Stimulated activated CD8-positive, alpha-beta memory T cell treated with anti-CD3 and anti-CD28 coated beads, Interleukin-7, amount 100 ng/mL, for 1 hour (primary cell): ENCODE measurements around the gene ATXN1.

Experiments
- DNase-seq, 2 donors: peaks; one replicate each; pipeline ENCODE4 v3.0.0-alpha.2; 2020; ENCODE audit warnings: low read depth in 2 of 2

ATXN1 gene

DNA sequence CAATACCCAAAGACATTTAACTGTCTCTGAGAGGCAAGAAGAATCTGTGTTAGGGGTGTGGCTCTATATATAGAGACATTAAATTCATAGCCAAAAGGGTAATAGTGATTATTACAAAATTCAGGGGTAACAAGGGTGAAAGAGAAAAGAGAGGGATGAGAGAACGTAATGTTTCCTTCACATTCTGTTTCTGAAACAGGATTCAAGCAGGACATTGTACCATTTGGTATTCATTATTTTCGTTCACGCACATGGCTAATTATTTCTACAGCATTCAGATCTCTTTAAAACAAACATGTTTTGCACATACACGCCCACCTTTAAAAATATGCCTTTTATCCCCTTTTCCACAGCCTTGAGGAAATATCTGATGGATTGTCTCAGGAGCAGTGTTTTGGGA is 400.1 kb downstream of the ATXN1 start:
- no peak for DNase-seq

GRCh38 chr6:16360365-16360764 is 400.9 kb downstream of the ATXN1 start:
- DNase-seq = no peak

DNA sequence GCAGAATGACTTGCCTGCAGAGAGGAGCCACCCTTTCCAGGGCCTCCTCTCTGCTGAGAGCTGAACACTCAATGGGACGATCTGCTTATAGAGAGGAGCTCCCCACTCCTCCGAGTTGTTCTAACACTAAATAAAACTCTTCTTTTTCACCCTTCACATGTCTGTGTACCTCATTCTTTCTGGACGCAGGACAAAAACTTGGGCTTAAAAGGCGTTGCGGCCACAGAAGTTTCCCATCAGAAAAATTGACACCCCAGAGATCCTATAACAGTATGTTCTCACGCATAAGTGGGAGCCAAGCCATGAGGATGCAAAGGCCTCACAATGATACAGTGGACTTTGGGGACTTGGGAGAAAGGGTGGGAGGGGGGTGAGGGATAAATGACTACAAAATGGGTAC is 401.7 kb downstream of the ATXN1 start:
- no peak for DNase-seq

DNA sequence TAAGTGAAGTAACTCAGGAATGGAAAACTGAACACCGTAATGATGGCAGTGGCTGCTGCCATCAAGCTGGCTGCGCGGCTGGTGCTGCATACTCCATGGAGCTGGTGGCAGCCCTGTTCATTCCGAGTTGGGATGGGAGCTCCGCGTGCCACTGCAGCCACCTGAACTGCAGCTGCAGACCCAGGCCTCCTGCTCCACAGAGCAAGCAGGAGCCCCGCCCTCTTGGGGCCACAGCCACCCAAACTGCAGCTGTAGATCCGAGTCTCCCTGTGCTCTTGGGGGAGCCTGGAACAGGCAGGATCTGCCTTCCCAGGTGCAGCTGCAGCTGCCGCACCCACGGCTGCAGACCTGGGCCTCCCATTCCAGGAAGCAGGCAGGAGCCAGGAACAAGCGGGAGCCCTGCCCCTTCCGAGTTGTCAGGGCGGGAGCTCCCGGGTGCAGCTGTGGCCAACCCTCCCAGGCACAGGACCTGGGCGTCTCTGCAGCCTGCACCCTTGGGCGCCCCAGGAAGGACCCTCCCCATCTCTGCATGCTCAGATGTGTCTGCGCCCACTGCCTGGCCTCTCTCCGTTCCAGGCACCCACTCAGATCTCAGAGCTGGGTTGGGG is 402.6 kb downstream of the ATXN1 start:
- DNase-seq = no peak

GRCh38 chr6:16355699-16356446 is 405.4 kb downstream of the ATXN1 start:
- DNase-seq = no peak

- DNase-seq = no peak
These were observed 406.0 kb downstream of the ATXN1 start for GRCh38 chr6:16355238-16355637.

GRCh38 chr6:16354692-16355091 is 406.6 kb downstream of the ATXN1 start:
- no peak for DNase-seq

DNA sequence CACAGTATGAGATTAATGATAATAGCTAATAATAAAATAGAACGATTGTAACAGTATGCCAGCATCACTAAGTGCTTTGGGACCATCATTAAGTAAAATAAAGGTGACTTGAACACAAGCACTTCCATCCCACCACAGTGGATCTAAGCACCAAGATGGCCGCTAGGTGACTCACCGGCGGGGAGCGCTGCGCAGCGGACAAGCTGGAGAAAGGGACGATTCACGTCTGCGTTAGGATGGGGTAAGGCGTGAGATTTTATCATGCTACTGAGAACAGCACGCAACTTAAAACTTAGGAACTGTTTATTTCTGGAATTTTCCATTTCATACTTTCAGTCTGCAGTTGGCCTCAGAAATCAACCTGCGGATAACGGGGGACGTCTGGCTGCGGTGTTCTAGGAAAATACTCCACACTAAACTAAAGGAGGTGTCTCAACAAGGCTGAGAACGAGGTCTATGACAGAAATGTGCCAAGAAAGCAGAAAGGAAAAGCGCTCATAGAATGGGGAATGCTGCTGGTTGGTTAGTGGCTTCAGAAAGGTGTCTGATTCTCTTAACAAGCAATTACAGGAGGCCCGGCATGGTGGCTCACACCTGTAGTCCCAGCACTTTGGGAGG is 408.3 kb downstream of the ATXN1 start:
- DNase-seq = no peak

DNA sequence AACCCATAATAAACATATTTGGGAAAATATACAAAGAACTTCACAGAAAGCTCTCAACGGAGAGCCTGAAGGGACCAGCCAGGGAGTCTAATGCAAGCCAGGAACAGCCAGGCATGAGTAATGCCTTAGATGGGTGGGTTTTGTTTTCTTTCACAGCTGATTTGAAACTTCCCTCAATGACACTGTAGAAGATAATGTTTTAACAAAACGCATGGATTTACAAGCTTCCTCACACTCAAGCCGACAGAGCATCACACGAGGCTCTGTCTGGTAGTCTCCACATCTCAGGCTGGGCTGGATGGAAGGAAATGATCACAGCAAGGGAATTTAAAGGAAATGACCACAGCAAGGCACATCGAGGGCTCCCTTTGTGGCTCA is 409.0 kb downstream of the ATXN1 start:
- DNase-seq = no peak

DNA sequence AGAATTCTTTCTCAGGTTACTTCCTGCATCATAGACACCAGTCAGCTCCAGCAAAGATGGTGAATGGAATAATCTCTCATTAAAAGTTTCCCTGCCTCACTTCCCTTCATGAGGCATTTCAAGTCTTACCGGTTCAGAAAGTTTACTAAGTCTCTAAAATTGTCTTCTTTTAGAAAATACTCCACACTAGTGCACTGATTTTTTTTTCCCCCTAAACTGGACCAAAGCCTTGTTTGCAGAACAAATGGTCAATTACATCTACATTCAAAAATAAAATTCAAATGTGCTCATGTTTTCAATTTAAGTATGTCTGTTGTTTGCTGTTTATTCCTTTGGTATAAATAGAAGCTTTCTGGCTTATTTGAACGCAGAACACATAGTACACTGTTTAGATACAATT is 411.7 kb downstream of the ATXN1 start:
- no peak for DNase-seq

DNA sequence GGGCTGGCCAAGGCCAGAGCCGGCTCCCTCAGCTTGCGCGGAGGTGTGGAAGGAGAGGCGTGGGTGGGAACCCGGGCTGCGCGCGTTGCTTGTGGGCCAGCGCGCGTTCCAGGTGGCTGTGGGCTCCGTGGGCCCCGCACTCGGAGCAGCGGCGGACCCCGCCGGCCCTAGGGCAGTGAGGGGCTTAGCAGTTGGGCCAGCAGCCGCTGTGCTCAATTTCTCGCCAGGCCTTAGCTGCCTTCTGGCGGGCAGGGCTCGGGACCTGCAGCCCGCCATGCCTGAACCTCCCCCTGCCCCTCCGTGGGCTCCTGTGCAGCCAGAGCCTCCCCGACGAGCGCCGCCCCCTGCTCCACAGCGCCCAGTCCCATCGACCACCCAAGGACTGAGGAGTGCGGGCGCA is 414.4 kb downstream of the ATXN1 start:
- DNase-seq = no peak

DNA sequence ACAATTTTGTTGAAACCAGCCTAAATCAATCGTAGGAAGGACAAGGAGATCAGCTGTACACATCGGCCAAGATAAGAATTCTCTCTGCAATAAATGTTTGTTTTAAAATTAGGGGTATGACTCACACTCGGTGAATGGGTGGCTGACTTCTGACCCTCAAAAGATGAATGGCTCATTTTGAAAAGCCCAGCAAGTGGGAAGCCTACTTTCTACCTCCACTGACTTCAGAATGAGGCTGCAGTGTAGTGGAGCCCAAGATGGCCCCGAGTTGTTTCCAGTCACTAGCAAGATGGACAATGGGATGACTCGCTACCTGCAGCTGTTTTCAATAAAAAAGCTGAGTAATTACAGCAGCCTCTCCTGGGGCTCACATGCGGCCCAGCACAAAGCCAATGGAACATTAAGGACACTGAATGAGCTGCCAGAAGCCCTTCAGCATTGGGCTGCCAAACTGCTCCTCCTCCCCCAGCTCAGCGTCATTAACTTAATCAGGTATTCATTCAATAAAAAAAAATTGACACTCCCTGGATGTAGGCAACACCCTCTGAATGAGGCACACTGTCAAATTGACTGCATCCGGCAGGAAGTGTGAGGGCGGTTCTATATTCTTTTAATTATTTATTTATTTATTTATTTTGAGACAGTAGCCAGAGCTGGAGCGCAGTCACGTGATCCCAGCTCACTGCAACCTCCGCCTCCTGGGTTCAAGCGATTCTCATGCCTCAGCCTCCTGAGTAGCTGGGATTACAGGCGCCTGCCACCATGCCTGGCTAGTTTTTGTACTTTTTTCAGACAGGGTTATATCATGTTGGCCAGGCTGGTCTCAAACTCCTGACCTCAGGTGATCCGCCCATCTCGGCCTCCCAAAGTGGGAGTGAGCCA is 415.6 kb downstream of the ATXN1 start:
- DNase-seq = no peak

DNA sequence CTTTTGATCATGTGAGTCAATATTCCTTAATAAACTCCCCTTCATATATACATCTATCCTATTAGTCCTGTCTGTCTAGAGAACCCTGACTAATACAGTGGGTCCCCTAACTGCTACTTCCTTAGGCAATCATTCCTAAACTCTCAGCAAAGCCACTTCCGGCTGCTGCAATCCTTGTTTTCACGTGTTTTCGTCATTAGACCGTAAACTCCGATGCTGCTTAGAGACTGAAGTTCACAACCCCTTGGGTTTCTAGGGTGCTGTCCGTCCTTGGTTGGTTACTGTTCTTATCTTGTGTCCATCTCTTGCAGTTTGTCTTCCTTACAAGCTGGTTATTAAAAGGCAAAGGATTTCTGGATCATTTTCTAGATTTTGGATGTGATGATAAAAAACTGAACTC is 416.5 kb downstream of the ATXN1 start:
- DNase-seq = no peak

DNA sequence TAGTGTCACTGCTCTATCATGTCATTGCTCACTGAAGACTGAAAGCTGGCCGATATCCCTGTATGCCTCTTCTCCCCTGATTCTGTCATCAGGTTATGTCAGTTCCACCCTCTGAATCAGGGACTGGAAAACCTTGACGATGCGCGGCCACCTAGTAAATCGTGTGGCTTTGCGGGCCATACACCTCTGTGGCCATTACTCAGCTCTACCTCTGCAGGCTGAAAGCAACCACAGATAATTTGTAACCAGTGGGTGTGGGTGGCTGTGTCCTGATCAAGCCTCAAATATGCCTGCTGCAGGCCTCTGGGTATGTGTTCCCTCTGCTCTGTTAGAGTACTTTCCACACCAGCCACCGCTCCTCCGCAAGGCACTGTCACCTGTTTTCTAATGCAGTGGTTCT is 417.7 kb downstream of the ATXN1 start:
- no peak for DNase-seq

DNA sequence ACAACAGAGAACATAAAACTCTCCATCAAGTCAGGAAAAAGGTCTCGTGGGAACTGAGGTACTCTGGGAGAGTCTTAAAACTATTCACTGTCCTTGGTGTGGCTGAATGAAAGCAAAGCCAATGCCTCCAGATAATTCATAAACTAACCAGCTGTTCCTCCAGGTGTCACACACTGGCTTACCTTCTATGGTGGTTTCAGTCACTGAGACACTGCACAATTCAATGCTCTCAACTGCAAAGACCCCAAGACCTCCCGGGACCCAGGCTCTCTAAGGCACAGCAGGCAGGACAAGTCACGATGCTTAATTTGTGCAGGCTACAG is 422.0 kb downstream of the ATXN1 start:
- DNase-seq = no peak

DNA sequence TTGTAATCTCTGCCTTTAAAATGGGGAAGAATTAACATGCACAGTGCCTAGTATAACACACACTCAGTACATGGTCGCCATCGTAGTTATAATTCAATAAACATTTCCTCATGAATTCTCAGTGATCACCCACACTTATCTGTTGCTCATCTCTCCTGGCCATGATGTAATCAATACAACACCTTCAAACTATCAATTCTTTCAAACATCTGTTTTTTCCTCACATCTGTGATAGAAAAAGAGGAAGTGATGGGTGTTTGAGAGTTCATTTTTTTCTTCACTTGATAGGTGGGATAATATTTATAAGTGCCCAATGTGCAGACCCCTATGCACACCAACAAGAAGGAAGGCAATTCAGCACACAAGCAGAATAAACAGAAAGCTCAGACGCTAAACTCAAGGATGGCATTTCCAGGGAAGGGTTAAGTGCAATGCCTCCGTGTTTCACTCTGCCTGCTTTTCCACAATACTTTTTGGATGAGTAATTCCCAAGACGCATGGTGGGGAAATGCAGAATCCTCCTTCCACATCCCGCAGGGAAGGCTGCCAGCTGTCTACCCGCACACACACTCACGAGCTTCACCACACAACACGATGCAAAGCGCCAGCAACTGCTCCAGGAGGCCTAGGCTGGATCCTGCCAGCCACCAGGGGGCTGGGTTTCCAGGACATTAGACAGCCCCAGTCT is 422.5 kb downstream of the ATXN1 start:
- no peak for DNase-seq

DNA sequence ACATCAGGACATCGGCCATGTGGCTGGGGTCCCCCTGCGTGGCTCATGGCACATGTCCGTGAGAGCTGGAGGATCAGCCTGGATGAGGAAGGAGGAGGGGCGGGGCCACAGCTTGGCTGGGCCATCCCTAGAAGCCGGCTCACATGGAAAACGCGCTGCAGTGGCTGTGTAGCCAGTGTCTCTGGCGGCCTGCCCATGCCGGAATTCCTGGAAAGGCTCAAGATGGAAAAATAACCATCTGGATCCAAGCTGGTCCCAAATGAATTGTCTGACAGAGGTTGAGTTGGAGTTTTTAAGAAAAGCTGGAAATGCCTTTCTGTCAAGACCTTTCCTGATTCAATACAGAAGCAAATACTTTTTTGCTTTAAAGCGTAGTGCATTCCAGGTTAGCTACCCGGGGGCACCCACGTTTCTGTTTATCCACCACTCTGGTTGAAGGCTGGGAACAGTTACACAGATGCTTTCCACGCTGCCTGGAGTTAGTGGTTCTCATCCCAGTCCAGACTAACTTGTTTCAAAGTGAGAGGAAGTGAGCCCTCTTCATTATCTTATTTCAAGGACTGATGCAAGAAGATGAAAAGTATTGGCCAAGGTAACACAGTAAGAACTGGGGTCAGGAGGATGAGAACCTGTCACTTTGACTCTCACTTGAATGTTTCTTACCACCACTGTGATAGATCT is 423.8 kb downstream of the ATXN1 start:
- no peak for DNase-seq

DNA sequence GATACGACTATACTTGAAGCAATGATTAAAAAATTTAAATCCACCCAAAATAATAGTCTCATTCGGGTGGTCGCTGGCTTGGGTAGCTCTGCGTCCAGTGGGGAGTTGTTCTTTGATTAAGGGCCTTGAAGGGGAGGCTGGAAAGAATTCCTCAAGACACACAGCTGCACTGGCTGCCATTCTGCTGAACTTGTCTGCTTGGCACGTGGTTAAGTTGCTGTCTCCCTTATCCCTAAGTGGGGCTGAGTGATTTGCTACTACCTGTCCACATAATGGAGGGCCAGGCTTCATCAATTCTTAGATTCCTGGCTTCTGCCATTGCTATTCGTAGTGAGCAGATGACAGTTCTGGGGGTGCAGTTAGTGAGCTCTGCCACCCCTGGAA is 424.4 kb downstream of the ATXN1 start:
- no peak for DNase-seq

DNA sequence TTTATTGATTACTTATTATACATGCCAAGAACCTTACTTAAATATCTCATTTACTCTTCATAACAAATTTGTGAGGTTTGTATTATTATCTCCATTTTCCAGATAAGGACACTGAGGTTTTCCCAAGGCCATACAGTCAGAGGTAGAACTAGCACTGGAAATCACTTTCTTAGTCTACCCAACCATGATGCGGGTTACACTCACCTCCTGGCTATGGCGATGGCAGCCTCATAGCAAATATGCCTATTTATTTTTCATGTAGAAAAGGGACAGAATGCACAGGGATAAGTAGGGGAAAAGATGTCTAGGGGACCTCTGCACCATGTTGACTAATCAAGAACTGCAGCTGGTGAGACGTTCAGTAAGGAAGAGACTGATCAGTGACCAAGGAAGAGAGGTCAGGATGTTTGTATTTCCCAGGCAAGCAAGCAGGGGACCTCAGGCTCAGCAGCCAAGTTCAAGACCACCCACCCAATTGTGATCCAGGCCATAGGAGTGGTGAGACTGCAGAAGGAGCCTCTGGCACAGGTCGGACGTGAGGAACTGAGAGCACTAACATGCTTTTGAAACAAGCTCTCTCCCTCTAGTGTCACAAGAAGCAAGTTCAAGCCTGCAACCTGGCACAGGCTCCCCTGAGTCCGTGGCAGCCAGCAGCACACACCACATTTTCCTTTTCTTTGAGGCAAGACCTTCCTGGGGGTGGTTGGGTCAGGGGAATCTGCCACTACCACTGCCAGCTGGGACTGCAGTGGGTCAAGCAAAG is 425.0 kb downstream of the ATXN1 start:
- no peak for DNase-seq

GRCh38 chr6:16335176-16335575 is 426.1 kb downstream of the ATXN1 start:
- no peak for DNase-seq

GRCh38 chr6:16334671-16335070 is 426.6 kb downstream of the ATXN1 start:
- no peak for DNase-seq
